Kidney tubule cell (primary cell): ENCODE measurements around the gene HPCAL1.

ENCODE experiments used
- DNase-seq: peaks from one replicate; pipeline ENCODE4 v3.0.0-alpha.2; 2018; ENCODE audit warnings: low spot score

HPCAL1 gene

DNA sequence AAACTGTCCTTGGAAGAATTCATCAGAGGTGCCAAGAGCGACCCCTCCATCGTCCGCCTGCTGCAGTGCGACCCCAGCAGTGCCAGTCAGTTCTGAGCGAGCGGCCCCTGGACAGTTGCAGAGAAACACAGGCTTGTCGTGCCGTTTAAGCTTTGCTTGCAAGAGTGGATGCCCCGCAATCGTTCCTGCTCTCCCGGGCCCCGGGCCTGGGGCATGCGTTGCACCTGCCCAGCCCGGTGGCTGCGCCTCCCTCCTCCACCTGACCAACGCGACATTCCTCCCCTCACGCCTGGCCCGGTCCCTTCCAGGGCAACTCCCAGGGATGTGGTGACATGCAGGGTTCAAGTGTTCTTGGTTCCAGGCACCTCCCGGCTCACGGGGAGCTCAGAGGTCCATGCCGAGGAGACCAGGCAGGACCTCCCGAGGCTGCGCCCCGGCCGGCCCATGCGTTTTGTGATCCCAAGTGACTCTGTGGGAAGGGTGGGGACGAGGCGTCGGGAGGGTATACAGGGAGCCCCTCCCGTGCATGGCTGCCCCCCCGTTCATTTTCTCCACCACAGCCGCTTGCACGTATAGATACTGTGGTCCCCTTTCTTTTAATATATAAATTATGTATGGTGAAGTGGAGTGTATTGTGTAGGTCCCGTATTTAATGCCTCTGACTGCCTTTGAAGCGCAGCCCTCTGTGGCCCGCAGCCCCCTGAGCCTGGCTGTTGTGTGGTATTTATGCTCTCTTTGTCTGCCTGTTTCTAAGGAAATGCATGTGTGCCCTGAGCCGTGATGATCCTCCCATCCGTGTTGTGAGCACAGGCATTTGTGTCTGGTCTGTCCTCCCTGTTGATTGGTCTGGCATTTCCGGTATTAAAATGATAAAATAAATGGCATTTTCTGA lies 124.3 kb downstream of the HPCAL1 start:
- no peak for DNase-seq

DNA sequence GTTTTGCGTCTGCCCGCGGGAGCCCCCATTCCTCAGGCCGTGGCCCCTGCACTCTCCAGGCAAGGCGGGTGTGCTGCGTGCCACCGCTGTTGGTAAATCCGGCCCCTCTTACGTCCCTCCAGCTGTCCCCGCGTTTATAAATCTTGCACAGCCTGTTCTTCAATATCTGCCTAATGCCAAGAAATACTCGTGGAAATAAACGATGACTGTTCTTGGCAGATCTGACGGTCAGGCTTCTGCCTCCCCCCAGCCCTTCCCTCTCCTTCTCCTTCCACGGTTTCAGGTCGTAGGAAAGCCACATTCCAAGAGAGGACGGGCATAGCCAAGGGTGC lies 124.9 kb downstream of the HPCAL1 start:
- no peak for DNase-seq

DNA sequence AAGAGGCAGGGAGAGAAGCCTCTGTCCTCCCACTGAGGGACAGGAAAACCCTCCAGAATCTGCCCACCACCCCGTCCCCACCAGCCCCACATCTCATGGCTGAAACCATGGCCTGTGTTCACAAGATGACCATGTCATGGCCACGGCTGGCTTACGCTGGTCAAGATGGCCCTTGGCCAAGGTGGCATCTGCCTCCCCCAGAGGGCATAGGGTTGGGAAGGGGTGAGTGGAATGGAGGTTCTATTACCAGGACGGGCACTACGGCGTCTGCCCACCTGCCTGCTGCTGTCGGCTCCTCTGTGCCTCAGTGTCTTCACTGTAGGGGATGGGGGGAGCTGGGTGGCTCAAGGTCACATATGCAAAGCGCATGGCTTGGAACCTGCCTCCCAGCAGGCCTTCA lies 125.7 kb downstream of the HPCAL1 start:
- no peak for DNase-seq

DNA sequence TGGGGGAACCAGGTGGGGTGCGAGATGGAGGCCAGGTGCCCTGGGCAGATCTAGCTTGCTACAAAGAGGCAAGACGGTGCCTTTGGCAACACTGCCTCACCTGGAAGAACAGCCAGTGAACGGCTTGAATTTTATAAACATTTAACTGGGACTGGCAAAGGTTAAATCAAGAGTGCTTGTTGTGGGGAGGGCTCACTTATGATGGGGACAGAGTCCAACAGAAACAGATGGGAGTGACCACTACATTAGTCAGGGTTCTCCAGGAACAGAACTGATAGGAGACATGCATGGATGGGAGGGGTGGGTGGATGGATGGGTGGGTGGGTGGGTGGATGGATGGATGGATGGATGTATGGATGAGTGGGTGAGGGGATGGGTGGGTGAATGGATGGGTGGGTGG lies 126.2 kb downstream of the HPCAL1 start:
- DNase-seq = no peak

DNA sequence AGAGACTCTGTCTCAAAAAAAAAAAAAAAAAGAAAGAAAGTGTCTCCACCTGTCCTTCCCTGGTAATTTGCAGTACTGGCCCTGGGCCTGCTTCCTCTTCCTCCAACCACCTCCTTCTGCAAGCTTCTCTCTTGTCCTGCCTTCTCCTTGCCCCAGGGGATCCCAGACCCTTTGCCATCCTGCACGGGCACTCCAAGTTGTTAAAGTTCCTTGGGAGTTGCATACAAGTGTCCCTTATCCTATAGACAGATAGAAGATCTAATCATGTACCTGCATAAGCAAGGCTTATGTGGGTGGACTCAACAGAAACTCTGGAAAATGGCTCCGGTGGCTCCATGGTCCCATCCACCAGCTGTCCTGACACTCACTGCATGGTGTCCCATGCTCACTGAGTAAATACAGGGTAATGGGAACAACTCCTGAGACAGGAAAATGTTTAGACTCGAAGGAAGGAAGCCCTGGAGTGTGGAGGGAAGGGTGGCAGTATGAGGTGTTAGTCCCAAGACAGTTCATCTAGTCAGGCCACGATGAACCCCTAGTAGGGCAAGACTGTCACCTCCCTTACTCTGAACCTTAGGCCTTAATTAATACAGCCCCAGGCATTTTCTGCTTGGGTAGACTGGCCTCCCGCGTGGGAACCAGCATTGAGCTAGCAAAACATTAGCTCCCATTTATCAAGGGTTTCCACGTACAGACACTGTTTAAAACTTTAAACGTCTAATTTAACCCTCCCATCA lies 128.3 kb downstream of the HPCAL1 start:
- DNase-seq = no peak

DNA sequence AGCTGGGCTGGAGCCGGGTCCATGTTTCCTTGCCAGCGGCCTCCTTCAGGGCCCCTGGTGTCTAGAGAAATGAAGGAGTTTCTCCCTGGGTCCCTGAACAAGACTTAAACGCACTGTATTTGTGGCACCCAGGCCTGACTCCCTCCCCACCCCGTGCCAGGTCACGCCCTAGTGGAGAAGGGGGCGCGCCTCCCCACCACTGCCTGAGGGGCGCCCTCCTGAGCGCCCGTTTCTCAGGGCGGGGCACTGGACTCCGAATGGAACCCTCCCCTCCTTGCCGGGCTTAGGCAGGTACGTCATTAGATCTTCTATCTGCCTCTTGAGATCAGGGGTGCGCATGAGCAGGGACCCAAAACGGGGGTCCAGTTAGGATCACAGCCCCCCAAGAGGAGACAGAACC lies 129.1 kb downstream of the HPCAL1 start:
- no peak for DNase-seq

DNA sequence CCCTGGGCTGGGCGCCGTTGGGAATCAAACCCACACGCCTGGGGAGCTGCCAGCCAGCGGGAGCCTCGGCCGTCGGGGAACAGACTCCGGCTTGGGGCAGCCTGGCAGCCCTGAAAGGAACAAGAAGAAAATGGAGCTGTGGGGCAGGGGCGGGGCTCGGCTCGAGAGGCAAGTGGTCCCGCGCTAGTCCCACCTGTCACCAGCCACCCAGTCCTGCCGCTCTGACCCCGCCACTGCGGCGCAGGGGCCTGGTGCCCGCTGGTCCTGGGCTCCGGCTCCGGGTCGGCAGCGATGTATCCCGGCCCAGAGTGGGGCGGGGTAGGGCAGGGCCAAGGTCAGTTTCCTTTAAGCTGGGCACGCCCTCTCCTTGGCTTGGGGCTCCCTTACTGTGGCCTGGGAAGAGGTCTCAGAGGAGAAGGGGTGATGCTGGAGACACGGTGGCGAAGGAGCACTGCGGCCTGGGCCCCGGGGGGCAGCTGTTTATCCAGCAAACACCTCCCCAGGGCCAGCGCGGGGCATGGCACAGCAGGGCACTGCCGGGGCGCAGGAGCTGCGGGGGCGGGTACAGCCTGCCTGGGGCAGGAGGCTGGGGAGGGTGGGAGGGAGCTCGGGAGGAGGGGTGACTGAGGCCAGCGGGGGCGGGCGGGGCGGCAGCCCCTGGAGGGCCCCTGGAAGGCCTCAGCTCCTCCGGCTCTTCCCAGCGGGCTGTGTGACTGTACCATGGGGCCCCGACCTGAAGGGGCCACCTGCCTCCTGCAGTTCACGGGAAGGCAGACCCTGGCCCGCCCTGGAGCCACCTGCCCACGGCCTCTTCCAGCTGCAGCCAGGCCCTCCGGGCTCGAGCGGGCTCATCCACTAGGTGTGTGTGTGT lies 129.8 kb downstream of the HPCAL1 start:
- no peak for DNase-seq

DNA sequence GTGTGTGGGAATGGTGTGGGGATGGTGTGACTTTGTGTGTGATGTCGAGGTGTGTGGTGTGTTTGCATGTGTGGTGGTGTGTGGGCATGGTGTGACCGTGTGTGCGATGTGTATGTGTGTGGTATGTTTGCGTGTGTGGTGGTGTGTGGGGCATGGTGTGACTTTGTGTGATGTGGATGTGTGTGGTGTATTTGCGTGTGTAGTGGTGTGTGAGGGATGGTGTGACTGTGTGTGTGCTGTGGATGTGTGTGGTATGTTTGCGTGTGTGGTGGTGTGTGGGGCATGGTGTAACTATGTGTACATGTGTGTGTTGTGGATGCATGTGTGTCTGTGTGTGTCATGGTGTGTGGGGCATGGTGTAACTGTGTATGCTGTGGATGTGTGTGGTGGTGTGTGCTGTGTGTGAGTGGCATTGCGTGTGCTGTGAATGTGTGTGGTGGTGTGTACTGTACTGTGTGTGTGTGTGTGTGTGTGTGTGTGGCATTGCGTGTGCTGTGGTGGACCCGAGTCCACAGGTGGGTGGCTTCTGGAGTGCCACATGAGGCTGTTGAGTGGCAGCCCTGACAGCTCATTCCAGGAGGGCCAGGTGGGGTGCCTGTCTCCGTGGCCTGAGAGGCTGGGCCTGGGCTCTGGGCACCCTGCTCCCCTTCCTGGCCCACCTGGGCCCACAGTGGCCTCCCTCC lies 130.7 kb downstream of the HPCAL1 start:
- DNase-seq = no peak

DNA sequence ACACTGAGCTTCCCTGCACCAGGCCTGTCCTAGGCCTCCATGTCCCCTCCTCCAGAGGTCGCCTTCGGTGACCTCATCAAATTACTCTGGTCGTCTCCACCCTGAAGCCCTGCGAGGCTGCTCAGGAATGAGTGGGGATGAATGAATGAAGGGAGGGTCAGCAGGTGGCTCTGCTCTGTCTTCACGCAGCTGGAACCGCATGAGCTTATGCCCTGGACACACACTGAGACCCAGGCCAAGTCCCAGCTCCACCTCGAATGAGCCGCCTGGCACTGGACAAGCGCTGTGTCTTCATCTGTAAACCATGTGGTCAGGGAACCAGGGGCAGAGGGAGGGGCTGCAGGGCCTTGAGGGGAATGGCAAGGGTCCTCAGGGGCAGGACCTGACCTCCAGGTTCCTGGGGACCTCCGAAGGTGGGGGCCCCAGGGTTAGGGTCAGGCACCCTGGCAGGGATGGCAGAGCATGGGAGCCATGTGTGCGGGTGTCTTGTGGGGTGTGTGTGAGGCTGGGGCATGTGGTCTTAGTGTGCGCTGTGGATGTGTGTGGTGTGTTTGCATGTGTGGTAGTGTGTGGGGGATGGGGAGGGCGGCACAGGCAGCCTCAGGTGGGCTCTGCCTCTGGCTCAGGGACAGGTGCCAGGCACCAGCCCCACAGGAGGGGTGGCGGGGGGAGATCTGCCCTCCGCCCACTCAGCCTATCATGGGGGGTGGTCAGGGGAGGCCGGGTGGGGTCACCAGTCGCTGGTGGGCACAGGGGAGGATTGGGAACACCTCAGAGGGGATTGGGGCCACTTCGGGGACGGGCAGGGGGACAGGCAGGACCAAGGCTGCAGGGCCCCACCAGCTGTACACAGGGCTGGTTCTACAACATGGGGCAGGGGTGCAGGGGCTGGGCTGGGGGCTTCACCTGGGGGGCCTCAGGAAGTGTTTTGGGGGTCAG lies 131.5 kb downstream of the HPCAL1 start:
- no peak for DNase-seq

DNA sequence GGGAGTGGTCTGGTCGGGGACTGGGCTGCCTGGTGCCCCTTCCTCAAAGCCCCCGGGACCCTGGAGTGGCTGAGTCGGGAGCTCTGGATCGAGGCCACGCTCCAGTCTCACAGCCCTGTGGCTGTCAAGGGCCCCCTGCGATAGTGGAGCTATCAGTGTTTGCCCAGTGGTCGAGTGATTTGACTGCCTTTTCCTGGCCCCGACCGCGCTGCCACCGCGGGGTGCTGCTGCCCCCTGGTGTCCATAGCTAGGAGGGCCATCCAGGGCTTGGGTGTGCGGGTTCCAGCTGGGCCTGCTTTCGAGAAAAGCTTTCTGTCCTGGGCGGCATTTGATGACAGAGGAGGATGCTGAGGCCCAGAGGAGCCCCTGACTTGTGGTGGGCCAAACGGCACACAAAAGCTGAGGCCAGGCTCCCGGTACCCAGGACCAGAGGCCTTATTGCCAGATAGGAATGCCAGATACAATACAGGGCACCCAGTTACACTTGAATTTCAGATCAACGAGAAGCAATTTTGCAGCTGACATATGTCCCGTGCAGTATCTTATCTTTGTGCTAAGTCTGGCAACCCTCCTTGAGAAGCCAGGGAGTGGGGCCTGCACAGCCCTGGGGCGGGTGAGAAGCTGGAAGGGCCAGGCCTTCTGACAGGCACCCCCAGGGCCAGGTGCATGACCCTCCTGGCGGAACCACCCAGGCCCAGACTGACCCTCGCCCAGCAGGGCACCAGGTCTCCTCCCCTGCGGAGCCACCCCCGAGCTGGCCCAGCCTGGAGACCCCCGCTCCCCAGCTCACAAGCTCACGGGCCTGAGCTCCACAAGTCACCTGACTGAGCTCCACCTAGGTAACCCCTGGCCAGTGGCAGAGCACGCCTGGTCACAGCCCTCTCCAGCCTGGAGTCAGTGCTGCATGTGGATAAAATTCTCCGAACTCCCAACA lies 132.4 kb downstream of the HPCAL1 start:
- DNase-seq = peak; percentile 78

DNA sequence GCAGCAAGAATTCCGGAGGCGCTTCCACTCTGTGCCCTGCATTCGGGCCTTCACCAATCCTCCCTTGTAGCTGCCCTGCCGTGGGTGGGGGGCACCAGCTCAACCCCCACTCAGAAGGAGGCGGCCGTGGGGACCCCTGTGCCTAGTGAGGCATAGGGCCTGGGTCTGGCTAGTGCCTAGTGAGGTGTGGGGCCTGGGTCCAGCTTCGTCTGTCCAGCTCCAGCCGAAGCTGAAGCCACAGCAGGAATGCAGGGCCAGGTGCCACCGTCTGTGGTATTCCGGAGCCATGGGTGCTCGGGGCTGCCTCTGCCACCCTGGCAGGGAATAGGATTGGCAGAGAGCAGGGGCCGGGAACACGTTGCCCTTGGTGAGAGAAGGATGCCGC lies 133.1 kb downstream of the HPCAL1 start:
- DNase-seq = no peak

DNA sequence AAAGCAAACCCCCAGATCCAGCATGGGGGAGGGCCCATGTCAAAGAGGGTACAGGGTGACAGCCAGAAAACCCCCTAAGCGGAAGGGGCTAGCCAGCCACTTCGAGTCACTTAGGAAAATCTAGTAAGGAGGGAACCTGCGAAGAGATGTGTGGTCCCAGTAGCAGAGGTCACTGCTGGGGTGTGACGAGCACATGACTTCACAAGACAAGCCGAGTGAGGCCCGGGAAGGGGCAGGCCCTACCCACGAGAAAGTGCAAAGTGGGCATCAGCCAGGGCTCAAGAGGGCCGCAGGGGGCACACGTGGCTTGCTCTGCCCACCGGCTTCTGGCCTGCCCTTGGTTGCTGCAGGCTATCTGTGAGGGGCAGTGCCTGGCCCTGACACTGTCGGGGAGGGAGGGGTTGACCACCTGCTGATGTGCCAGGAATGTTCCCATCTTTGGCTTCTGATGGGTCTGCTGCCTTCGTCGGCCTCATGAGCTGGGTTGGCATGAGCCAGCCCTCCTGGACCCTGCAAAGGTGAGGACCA lies 133.9 kb downstream of the HPCAL1 start:
- DNase-seq = no peak

DNA sequence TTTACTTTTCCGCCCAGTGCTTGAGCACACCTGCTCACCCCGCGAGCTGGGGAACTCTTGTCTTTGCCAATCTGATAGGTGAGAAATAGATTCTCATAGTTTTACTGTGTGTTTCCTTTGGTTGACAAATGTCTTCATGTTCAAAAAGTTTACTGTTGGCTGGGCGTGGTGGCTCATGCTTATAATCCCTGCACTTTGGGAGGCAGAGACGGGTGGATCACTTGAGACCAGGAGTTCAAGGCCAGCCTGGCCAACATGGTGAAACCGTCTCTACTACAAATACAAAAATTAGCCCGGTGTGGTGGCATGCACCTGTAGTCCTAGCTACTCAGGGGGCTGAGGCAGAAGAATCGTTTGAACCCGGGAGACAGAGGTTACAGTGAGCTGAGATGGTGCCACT lies 135.1 kb downstream of the HPCAL1 start:
- no peak for DNase-seq

DNA sequence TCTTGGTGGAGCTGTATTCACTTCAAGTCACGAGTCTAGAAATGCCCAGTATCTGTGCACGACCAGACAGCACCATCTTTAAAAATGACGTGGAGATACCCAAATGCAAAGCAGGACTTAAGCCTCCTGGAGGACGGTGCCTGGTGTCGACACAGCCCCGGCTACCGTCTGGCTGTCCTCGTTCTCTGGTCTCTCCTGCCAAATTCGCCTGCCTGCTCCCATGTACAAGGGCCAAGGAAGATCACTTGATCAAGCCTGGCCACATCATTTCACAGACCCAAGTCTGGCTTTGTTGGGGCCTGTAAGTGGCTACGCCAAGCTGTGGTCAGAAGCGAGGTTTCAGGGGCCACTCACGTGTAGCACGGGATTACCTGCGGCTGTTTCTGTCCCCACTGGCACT lies 136.0 kb downstream of the HPCAL1 start:
- DNase-seq = no peak

DNA sequence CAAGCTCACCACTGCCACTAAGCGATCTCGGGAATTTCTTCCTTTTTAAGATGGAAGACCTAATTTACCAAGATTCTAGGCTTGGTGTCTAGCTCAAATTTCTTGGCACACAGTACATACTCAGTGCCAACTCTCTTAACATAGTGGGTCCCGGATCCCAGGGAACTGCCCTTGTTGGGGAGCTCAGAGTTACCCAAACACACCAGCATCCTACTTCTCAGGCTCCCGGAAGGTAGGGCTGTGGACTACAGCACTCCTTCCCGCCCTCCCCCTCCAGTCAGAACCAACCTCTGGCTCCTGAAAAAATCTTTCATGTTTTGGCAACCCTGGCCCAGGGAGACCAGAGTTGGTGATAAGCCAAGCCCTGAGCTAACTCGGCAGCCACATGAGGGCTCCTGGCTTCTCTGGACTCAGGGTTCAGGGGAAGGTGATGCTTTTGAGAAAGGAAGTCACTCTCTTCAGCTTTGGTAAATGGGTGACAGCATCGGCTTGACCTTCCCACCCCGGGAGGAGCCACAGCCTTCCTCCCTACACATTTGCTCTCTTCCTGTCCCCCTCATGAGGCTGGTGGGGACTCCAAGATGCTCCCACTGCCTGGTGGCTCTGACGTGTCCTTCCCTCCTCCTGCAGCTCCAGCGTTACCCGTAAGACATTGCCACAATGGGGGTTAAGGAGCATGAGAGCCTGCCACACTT lies 136.6 kb downstream of the HPCAL1 start:
- no peak for DNase-seq

DNA sequence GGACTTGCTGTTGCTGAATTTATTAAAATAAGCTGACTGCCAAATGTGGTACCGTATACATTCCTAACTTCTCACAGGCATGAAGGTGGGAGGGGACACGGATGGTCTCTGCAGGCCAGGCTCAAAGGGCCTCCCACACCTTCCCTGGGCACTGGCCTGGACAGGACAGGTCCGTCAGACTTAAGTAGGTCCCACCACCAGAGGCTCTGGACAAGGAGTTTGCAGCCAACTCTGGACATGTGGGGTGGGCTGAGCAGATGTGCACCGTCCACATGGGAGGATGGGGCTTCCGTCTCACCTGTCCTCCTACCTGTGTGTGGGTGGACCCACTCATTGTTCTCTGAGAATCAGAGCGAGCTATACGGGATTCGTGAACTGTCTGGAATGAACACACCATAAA lies 137.3 kb downstream of the HPCAL1 start:
- no peak for DNase-seq

DNA sequence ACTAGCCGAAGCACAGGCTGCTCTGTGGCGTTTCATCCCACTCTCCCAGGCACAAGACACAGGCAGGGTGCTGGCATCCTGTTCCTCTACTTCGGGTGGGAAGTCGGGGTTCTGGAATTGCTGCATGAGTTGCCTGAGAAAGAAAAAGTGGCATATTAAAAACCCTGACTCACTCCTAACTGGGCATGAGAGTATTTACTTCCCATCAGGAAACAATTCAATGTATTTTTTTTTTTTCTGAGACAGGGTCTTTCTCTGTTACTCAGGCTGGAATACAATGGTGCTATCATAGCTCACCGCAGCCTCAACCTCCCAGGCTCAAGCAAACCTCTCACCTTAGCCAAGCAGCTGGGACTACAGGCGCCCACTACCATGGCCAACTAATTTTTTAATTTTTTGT lies 138.0 kb downstream of the HPCAL1 start:
- DNase-seq = no peak

DNA sequence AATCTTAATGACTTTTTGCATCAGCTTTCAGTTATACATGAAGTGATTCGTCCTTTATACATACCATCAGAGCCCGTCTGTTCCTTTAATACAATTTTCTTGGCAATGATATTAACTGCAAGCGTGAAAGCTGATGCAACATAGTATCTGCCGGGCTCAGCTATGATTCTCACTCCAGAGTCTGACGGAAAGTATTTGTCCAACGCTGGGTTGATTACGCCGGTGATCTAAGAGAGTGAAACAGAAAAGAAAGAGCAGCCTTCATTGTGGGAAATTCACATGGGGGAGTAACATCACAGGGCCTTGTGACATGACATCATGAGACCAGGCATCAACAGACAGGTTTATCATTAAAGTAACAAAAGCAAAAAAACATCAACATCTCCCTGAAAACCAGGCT lies 139.2 kb downstream of the HPCAL1 start:
- no peak for DNase-seq
